OCI-LY3 (cell line): ENCODE data around the gene SLC26A1.
A peak's percentile ranks its signal among the peaks of the same experiment; 100 is the strongest.

Experiments used
- H2AFZ ChIP-seq: fragments of 200-600, 300-600 bp; shearing (Covaris generic); 2 replicates; pipeline ENCODE4 v1.6.0; 2014; ENCODE audit warnings: antibody characterized with exemption, low read depth, low read length
- H3K27ac ChIP-seq: fragments of 200-600, 300-600 bp; sonication (generic); 2 replicates; pipeline ENCODE4 v1.5.1; 2014; ENCODE audit warnings: mild to moderate bottlenecking, low read length, moderate library complexity, mixed read lengths
- H3K27me3 ChIP-seq: fragments of 200-600, 300-600 bp; sonication (generic); 2 replicates; pipeline ENCODE4 v1.6.1; 2014; ENCODE audit warnings: low read depth, low read length, mixed read lengths
- H3K36me3 ChIP-seq: fragments of 200-600, 300-600 bp; sonication (generic); replicated peaks from 2 replicates; pipeline ENCODE3; 2014; ENCODE audit warnings: low read depth, low read length, mixed read lengths
- H3K4me1 ChIP-seq: fragments of 300-600, 200-600 bp; sonication (generic); 2 replicates; pipeline ENCODE4 v1.6.1; 2014; ENCODE audit warnings: low read length, mixed read lengths
- H3K4me2 ChIP-seq: fragments of 200-600, 300-600 bp; sonication (generic); 2 replicates; pipeline ENCODE4 v1.6.1; 2014; ENCODE audit warnings: low read length, mixed read lengths
- H3K4me3 ChIP-seq: fragments of 300-600, 200-600 bp; sonication (generic); 2 replicates; pipeline ENCODE4 v1.5.1; 2014; ENCODE audit warnings: antibody characterized with exemption, mild to moderate bottlenecking, low read length, moderate library complexity
- H3K79me2 ChIP-seq: fragments of 300-600, 200-600 bp; shearing (Covaris generic); 2 replicates; pipeline ENCODE4 v1.6.1; 2014; ENCODE audit warnings: mild to moderate bottlenecking, low read length, mixed read lengths
- H3K9ac ChIP-seq: fragments of 300-600, 200-600 bp; shearing (Covaris generic); 2 replicates; pipeline ENCODE4 v1.6.0; 2014; ENCODE audit warnings: mild to moderate bottlenecking, low read length, moderate library complexity
- H3K9me3 ChIP-seq: fragments of 200-600, 300-600 bp; shearing (Covaris generic); 2 replicates; pipeline ENCODE4 v1.6.1; 2014; ENCODE audit warnings: low read length, mixed read lengths; ENCODE audit not compliant: insufficient read depth
- H4K20me1 ChIP-seq: fragments of 200-600, 300-600 bp; sonication (generic); 2 replicates; pipeline ENCODE4 v1.6.1; 2016; ENCODE audit warnings: low read length, mixed read lengths; ENCODE audit not compliant: insufficient read depth
- EZH2phosphoT487 ChIP-seq: fragments of 200-600 bp; shearing (Covaris generic); IDR thresholded peaks from 2 replicates; pipeline ENCODE4 v1.6.1; 2018; ENCODE audit warnings: antibody characterized with exemption, mixed run types, low read depth
- TF ChIP-seq, protein P1 (sequence below): fragments of 200-600, 300-600 bp; sonication (generic); IDR thresholded peaks from 2 replicates; pipeline ENCODE4 v1.5.1; 2014; ENCODE audit warnings: antibody characterized with exemption, low read length, low read depth

Gene SLC26A1

DNA sequence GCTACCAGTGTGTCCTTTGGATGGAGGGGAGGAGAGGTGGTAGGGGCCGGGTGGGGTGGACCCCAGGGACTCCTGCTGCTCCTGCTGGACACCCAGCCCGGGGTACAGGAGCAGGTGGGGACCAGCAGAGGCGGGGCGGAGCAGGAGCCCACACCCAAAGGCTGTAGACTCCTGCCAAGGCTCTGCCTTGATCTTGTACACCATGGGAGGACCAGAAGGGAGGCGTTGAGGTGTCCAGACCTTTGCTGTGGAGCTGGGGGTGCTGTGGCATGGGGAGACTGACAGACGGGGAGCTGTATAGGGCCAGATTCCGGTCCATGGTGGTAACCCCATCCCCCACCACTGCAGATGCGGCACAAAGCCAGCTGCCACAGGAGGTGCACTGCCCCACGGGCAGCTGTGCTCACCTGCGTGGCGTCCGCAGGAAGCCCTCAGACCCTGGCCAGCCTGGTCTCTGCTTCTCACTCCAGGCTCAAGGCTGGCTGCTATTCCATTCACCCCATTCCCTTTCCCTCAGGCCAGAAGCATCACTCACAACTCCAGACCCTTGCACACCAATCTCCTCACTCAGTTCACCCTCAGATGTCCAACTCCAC is 5.0 kb upstream of the SLC26A1 start:
- H3K4me1 ChIP-seq: peaks cover 1% of the 10 kb centered on the region
- no peaks in the 10 kb centered on the region for H3K79me2 ChIP-seq
- no peak overlapping the region for H2AFZ ChIP-seq
- peak overlapping the region; percentile 58; the same call in 1 of the 2 replicates for H3K4me2 ChIP-seq
- H3K27me3 ChIP-seq: peaks cover 24% of the 10 kb centered on the region
- H3K27ac ChIP-seq: no peak overlapping the region
- H3K9me3 ChIP-seq: no peaks in the 10 kb centered on the region
- TF ChIP-seq, protein P1, sequence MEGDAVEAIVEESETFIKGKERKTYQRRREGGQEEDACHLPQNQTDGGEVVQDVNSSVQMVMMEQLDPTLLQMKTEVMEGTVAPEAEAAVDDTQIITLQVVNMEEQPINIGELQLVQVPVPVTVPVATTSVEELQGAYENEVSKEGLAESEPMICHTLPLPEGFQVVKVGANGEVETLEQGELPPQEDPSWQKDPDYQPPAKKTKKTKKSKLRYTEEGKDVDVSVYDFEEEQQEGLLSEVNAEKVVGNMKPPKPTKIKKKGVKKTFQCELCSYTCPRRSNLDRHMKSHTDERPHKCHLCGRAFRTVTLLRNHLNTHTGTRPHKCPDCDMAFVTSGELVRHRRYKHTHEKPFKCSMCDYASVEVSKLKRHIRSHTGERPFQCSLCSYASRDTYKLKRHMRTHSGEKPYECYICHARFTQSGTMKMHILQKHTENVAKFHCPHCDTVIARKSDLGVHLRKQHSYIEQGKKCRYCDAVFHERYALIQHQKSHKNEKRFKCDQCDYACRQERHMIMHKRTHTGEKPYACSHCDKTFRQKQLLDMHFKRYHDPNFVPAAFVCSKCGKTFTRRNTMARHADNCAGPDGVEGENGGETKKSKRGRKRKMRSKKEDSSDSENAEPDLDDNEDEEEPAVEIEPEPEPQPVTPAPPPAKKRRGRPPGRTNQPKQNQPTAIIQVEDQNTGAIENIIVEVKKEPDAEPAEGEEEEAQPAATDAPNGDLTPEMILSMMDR: no peak
- TF ChIP-seq EZH2phosphoT487: no peak
- no peaks in the 10 kb centered on the region for H3K36me3 ChIP-seq
- no peak overlapping the region for H3K4me3 ChIP-seq
- no peaks in the 10 kb centered on the region for H4K20me1 ChIP-seq
- no peak overlapping the region for H3K9ac ChIP-seq

DNA sequence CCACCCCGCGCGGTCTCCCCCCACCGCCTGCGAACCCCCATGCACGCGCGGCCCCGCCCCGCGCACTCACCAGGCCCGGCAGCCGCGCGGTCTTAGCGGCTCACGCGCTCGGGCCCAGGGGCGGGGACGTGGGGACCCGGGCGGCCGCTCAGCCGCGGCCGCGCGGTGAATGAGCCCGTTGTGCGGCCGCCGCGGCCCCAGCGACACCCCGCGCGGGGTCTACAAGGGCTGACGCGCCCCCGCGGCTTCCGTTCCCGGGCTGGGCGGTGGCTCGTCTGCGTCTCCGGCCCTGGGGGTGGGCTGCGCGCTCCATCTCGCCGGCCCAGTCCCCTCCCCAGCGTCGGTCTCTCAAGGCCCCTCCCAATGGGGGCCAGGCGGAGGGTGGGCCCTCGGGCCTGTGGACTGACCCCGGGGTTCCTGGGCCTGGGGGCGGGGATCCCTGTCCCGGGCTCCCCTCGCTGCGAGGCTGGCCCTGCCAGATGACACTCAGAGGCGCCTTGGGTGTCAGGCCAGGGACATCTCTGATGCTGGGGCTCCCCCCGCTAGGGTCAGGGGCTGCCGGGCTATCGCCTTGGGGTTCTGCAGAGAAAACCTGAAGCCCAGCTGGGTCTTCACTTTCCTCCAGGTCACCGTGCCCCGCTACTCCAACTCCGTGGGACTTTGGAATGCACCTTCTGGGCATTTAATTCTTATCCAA is 4.3 kb upstream of the SLC26A1 start:
- H3K9me3 ChIP-seq: no peaks in the 10 kb centered on the region
- no peaks in the 10 kb centered on the region for H3K36me3 ChIP-seq
- TF ChIP-seq, protein P1: no peak
- no peak for TF ChIP-seq EZH2phosphoT487
- H3K4me1 ChIP-seq: peaks cover 8% of the 10 kb centered on the region
- no peak overlapping the region for H3K9ac ChIP-seq
- no peak overlapping the region for H3K27ac ChIP-seq
- peak overlapping the region; percentile 58 for H3K4me2 ChIP-seq
- H3K79me2 ChIP-seq: no peaks in the 10 kb centered on the region
- H2AFZ ChIP-seq: no peak overlapping the region
- H3K27me3 ChIP-seq: peaks cover 24% of the 10 kb centered on the region
- H3K4me3 ChIP-seq: peak overlapping the region; percentile 46
- H4K20me1 ChIP-seq: no peaks in the 10 kb centered on the region

DNA sequence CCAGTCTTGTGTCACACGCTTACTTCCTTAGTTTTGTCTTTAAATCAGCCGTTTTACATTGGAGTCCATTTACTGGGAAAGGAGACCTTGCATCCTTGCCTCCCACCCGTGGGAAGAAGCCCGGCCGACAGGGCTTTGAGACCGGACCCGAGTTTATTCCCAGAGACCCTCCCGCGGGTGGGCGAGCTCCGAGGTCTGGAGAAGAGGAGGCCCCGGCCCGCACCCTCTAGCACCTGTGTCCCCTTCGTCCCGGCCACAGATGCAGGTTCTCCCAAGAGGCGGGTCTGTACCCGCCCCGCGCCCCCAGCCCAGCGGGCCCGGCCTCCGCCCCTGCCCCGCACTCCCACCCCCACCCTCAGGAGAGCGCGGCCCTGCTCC is 3.8 kb upstream of the SLC26A1 start:
- no peaks in the 10 kb centered on the region for H4K20me1 ChIP-seq
- H3K4me1 ChIP-seq: peaks cover 13% of the 10 kb centered on the region
- no peak overlapping the region for H3K4me3 ChIP-seq
- peak overlapping the region; percentile 14; the same call in 1 of the 2 replicates for H3K4me2 ChIP-seq
- H3K36me3 ChIP-seq: no peaks in the 10 kb centered on the region
- H3K27ac ChIP-seq: no peak overlapping the region
- H2AFZ ChIP-seq: no peak overlapping the region
- no peak overlapping the region for H3K9ac ChIP-seq
- H3K9me3 ChIP-seq: no peaks in the 10 kb centered on the region
- peaks cover 24% of the 10 kb centered on the region for H3K27me3 ChIP-seq
- H3K79me2 ChIP-seq: no peaks in the 10 kb centered on the region
- TF ChIP-seq EZH2phosphoT487: no peak
- TF ChIP-seq, protein P1: no peak
